ENCODE measurements around the gene SLC23A2.

The SLC23A2 gene

GRCh38 chr20:4957939-4958362 is 43.4 kb downstream of the SLC23A2 start:
- no peak overlapping the region for H2AK5ac ChIP-seq (ENCODE audit: low read depth, low read length)
- no CpG with 5 or more reads among the region's 2 CpGs for WGBS, 2 donors (ENCODE audit: extremely low coverage in 2 of 2, insufficient read length in 2 of 2, insufficient replicate concordance in 1 of 2)
- H3K4me3 ChIP-seq (ENCODE audit: low read length in 2 of 2), result no peak overlapping the region
- no peak overlapping the region for H3K4ac ChIP-seq (ENCODE audit: low read length)
- no peak overlapping the region for H3K18ac ChIP-seq (ENCODE audit: low read length)
- no peak overlapping the region for H2BK15ac ChIP-seq (ENCODE audit: low read length)
- no peak for DNase-seq (ENCODE audit: low spot score)
- H2BK12ac ChIP-seq (ENCODE audit: low read length), result no peak overlapping the region
- H4K8ac ChIP-seq (ENCODE audit: low read depth, low read length), result no peak overlapping the region
- H3K23ac ChIP-seq (ENCODE audit: low read depth, low read length, poor library complexity), result no peak overlapping the region
- H3K14ac ChIP-seq (ENCODE audit: low read length), result no peak overlapping the region
- H2AFZ ChIP-seq (ENCODE audit: low read length), result no peak overlapping the region
- no peak overlapping the region for H3K27ac ChIP-seq (replicated peaks; ENCODE audit: low read length)
- no peak overlapping the region for H2BK5ac ChIP-seq (ENCODE audit: low read length)
- H3K36me3 ChIP-seq (replicated peaks in 1 of 2; ENCODE audit: control insufficient read depth in 2 of 2, insufficient read depth in 2 of 2, low read length in 2 of 2), result no peaks in the 10 kb centered on the region
- H3K9ac ChIP-seq (ENCODE audit: low read depth, low read length, poor library complexity), result no peak overlapping the region
- H4K91ac ChIP-seq (ENCODE audit: low read depth, low read length, poor library complexity), result no peak overlapping the region
- peaks cover 0 to 8% of the 10 kb centered on the region in 2 donors for H3K4me1 ChIP-seq (ENCODE audit: control insufficient read depth in 2 of 2, insufficient read depth in 1 of 2, low read depth in 1 of 2, low read length in 2 of 2)
- no peaks in the 10 kb centered on the region for H3K79me1 ChIP-seq (ENCODE audit: low read depth, low read length)
- H3K9me3 ChIP-seq (replicated peaks in 1 of 2; ENCODE audit: control insufficient read depth in 2 of 2, insufficient read depth in 1 of 2, low read depth in 1 of 2, low read length in 2 of 2), result no peaks in the 10 kb centered on the region
- H3K4me2 ChIP-seq (ENCODE audit: insufficient read depth, low read length, poor library complexity, severe bottlenecking), result no peak overlapping the region
- no peak overlapping the region for H2BK120ac ChIP-seq (ENCODE audit: low read depth, low read length)
- H3K27me3 ChIP-seq (ENCODE audit: control insufficient read depth in 3 of 3, insufficient read depth in 3 of 3, low read depth in 1 of 3, low read length in 3 of 3), result no peaks in the 10 kb centered on the region

GRCh38 chr20:4957187-4957586 is 44.1 kb downstream of the SLC23A2 start:
- no peak overlapping the region for H2AFZ ChIP-seq (ENCODE audit: low read length)
- DNase-seq (ENCODE audit: low spot score), result no peak
- H3K9ac ChIP-seq (ENCODE audit: low read depth, low read length, poor library complexity), result no peak overlapping the region
- no peak overlapping the region for H2BK5ac ChIP-seq (ENCODE audit: low read length)
- no peaks in the 10 kb centered on the region for H3K36me3 ChIP-seq (replicated peaks in 1 of 2; ENCODE audit: control insufficient read depth in 2 of 2, insufficient read depth in 2 of 2, low read length in 2 of 2)
- no peak overlapping the region for H3K4me3 ChIP-seq (ENCODE audit: low read length in 2 of 2)
- no peaks in the 10 kb centered on the region for H3K27me3 ChIP-seq (ENCODE audit: control insufficient read depth in 3 of 3, insufficient read depth in 3 of 3, low read depth in 1 of 3, low read length in 3 of 3)
- H3K18ac ChIP-seq (ENCODE audit: low read length), result no peak overlapping the region
- H2BK15ac ChIP-seq (ENCODE audit: low read length), result no peak overlapping the region
- no peak overlapping the region for H3K4me2 ChIP-seq (ENCODE audit: insufficient read depth, low read length, poor library complexity, severe bottlenecking)
- no peaks in the 10 kb centered on the region for H3K79me1 ChIP-seq (ENCODE audit: low read depth, low read length)
- no peak overlapping the region for H3K14ac ChIP-seq (ENCODE audit: low read length)
- peaks cover 0 to 6% of the 10 kb centered on the region in 2 donors for H3K4me1 ChIP-seq (ENCODE audit: control insufficient read depth in 2 of 2, insufficient read depth in 1 of 2, low read depth in 1 of 2, low read length in 2 of 2)
- H2BK120ac ChIP-seq (ENCODE audit: low read depth, low read length), result no peak overlapping the region
- no peak overlapping the region for H3K23ac ChIP-seq (ENCODE audit: low read depth, low read length, poor library complexity)
- no peak overlapping the region for H3K27ac ChIP-seq (replicated peaks; ENCODE audit: low read length)
- H2AK5ac ChIP-seq (ENCODE audit: low read depth, low read length), result no peak overlapping the region
- H3K9me3 ChIP-seq (replicated peaks in 1 of 2; ENCODE audit: control insufficient read depth in 2 of 2, insufficient read depth in 1 of 2, low read depth in 1 of 2, low read length in 2 of 2), result peaks cover 1 to 2% of the 10 kb centered on the region in 2 donors
- no CpG with 5 or more reads among the region's 2 CpGs for WGBS, 2 donors (ENCODE audit: extremely low coverage in 2 of 2, insufficient read length in 2 of 2, insufficient replicate concordance in 1 of 2)
- H4K91ac ChIP-seq (ENCODE audit: low read depth, low read length, poor library complexity), result no peak overlapping the region
- H4K8ac ChIP-seq (ENCODE audit: low read depth, low read length), result no peak overlapping the region
- no peak overlapping the region for H3K4ac ChIP-seq (ENCODE audit: low read length)
- no peak overlapping the region for H2BK12ac ChIP-seq (ENCODE audit: low read length)

GRCh38 chr20:4956200-4956810 is 45.0 kb downstream of the SLC23A2 start:
- Histone ChIP-seq H2BK120ac (ENCODE audit: low read depth, low read length) (no peak overlapping the region), H3K9me3 (replicated peaks in 1 of 2; ENCODE audit: control insufficient read depth in 2 of 2, insufficient read depth in 1 of 2, low read depth in 1 of 2, low read length in 2 of 2) (peaks cover 2 to 3% of the 10 kb centered on the region in 2 donors), H3K27ac (replicated peaks; ENCODE audit: low read length) (no peak overlapping the region), H4K91ac (ENCODE audit: low read depth, low read length, poor library complexity) (no peak overlapping the region), H3K27me3 (ENCODE audit: control insufficient read depth in 3 of 3, insufficient read depth in 3 of 3, low read depth in 1 of 3, low read length in 3 of 3) (no peaks in the 10 kb centered on the region), H3K9ac (ENCODE audit: low read depth, low read length, poor library complexity) (no peak overlapping the region), H3K4me2 (ENCODE audit: insufficient read depth, low read length, poor library complexity, severe bottlenecking) (no peak overlapping the region), H4K8ac (ENCODE audit: low read depth, low read length) (no peak overlapping the region), H3K18ac (ENCODE audit: low read length) (no peak overlapping the region), H2AK5ac (ENCODE audit: low read depth, low read length) (no peak overlapping the region), H3K14ac (ENCODE audit: low read length) (no peak overlapping the region), H2BK5ac (ENCODE audit: low read length) (no peak overlapping the region), H2AFZ (ENCODE audit: low read length) (no peak overlapping the region), H2BK15ac (ENCODE audit: low read length) (no peak overlapping the region), H3K4me3 (ENCODE audit: low read length in 2 of 2) (no peak overlapping the region), H3K4ac (ENCODE audit: low read length) (no peak overlapping the region), H2BK12ac (ENCODE audit: low read length) (no peak overlapping the region), H3K4me1 (ENCODE audit: control insufficient read depth in 2 of 2, insufficient read depth in 1 of 2, low read depth in 1 of 2, low read length in 2 of 2) (no peaks in the 10 kb centered on the region), H3K79me1 (ENCODE audit: low read depth, low read length) (no peaks in the 10 kb centered on the region), H3K23ac (ENCODE audit: low read depth, low read length, poor library complexity) (no peak overlapping the region), H3K36me3 (replicated peaks in 1 of 2; ENCODE audit: control insufficient read depth in 2 of 2, insufficient read depth in 2 of 2, low read length in 2 of 2) (no peaks in the 10 kb centered on the region)
- peak; percentile 44 for DNase-seq (ENCODE audit: low spot score)
- no CpG with 5 or more reads among the region's 3 CpGs for WGBS, 2 donors (ENCODE audit: extremely low coverage in 2 of 2, insufficient read length in 2 of 2, insufficient replicate concordance in 1 of 2)

- H3K23ac ChIP-seq (ENCODE audit: low read depth, low read length, poor library complexity), result no peak overlapping the region
- no peak for DNase-seq (ENCODE audit: low spot score)
These were observed 47.4 kb downstream of the SLC23A2 start for GRCh38 chr20:4953881-4954280.

More at GRCh38 chr20:4953881-4954280, 47.4 kb downstream of the SLC23A2 start:
- Histone ChIP-seq H3K9me3 (replicated peaks in 1 of 2; ENCODE audit: control insufficient read depth in 2 of 2, insufficient read depth in 1 of 2, low read depth in 1 of 2, low read length in 2 of 2) (peaks cover 2 to 3% of the 10 kb centered on the region in 2 donors), H3K4me1 (ENCODE audit: control insufficient read depth in 2 of 2, insufficient read depth in 1 of 2, low read depth in 1 of 2, low read length in 2 of 2) (no peaks in the 10 kb centered on the region), H3K27ac (replicated peaks; ENCODE audit: low read length) (no peak overlapping the region), H2BK120ac (ENCODE audit: low read depth, low read length) (no peak overlapping the region), H4K91ac (ENCODE audit: low read depth, low read length, poor library complexity) (no peak overlapping the region), H2BK12ac (ENCODE audit: low read length) (no peak overlapping the region), H3K4ac (ENCODE audit: low read length) (no peak overlapping the region), H2AK5ac (ENCODE audit: low read depth, low read length) (no peak overlapping the region), H3K27me3 (ENCODE audit: control insufficient read depth in 3 of 3, insufficient read depth in 3 of 3, low read depth in 1 of 3, low read length in 3 of 3) (no peaks in the 10 kb centered on the region), H3K4me3 (ENCODE audit: low read length in 2 of 2) (no peak overlapping the region), H3K36me3 (replicated peaks in 1 of 2; ENCODE audit: control insufficient read depth in 2 of 2, insufficient read depth in 2 of 2, low read length in 2 of 2) (no peaks in the 10 kb centered on the region), H3K79me1 (ENCODE audit: low read depth, low read length) (no peaks in the 10 kb centered on the region), H3K9ac (ENCODE audit: low read depth, low read length, poor library complexity) (no peak overlapping the region), H2BK15ac (ENCODE audit: low read length) (no peak overlapping the region), H2AFZ (ENCODE audit: low read length) (no peak overlapping the region), H3K18ac (ENCODE audit: low read length) (no peak overlapping the region), H4K8ac (ENCODE audit: low read depth, low read length) (no peak overlapping the region), H2BK5ac (ENCODE audit: low read length) (no peak overlapping the region), H3K4me2 (ENCODE audit: insufficient read depth, low read length, poor library complexity, severe bottlenecking) (no peak overlapping the region), H3K14ac (ENCODE audit: low read length) (no peak overlapping the region)

Data from neuronal stem cell (in vitro differentiated cells).